HCT116 (cell line): ENCODE data around the gene DAP. TPM values are rescaled to one million over a fixed set of nuclear protein-coding genes. Genes with fewer than 3 reads are reported as not detected.
A peak's percentile ranks its signal among the peaks of the same experiment; 100 is the strongest.

Source experiments
- ATAC-seq: fragments of 200-7000 bp; cut with Tn5 transposase; 2 replicates; pipeline ENCODE4 v1.9.1; 2020; ENCODE audit warnings: mild to moderate bottlenecking, moderate library complexity
- BruUV-seq: library from RNA; stranded (reverse); fragments of 400-500 nt; replicated peaks from 2 replicates; lab custom pipeline; 2021; lab: Mats Ljungman, UMichigan
- CTCF ChIA-PET: fragments of 300-600 bp; sonication (Branson Sonifier 250); formaldehyde crosslinking; loops from one replicate; lab custom pipeline; 2021; ENCODE audit warnings: antibody characterized with exemption; lab: Charles Lee
- POLR2A ChIA-PET: fragments of 300-600, 350-600 bp; sonication (Branson Sonifier 250); formaldehyde crosslinking; loops from one replicate; lab custom pipeline; 2021; ENCODE audit warnings: antibody characterized with exemption; lab: Charles Lee
- RAD21 ChIA-PET, 2 experiments: fragments of 300-600 bp; sonication (Branson Sonifier 250); formaldehyde crosslinking; loops; one replicate each; lab custom pipeline; 2023; ENCODE audit warnings: low total read pairs in 2 of 2; ENCODE audit not compliant: uncharacterized antibody in 2 of 2, unreplicated experiment in 2 of 2, low non-redundant PET in 1 of 2; lab: Charles Lee
- DNase-seq: peaks from one replicate; pipeline ENCODE4 v3.0.0-alpha.2; 2010; ENCODE audit warnings: low read depth, low spot score
- H2AFZ ChIP-seq: fragments of 200-600 bp; shearing (Covaris generic), sonication (generic); 2 replicates; pipeline ENCODE4 v1.6.1; 2017; ENCODE audit warnings: low read depth, mixed run types, mixed read lengths, antibody characterized with exemption, low read length; ENCODE audit not compliant: poor library complexity, severe bottlenecking
- H3K27ac ChIP-seq: 2 replicates; pipeline ENCODE4 v1.5.1; 2012; ENCODE audit warnings: low read depth, low read length
- H3K27me3 ChIP-seq: fragments of 200-600 bp; sonication (generic); 2 replicates; pipeline ENCODE4 v1.6.1; 2016; ENCODE audit warnings: mixed run types, low read length, mixed read lengths; ENCODE audit not compliant: insufficient read depth
- H3K36me3 ChIP-seq, 2 experiments: fragments of 200-500 bp in 1 of 2; fragments of 200-600 bp in 1 of 2; sonication (Bioruptor generic) in 1 of 2; sonication (generic) in 1 of 2; 2 replicates each; pipeline versions ENCODE4 v1.5.1 to v1.6.1; 2014 to 2016; ENCODE audit warnings: low read length in 2 of 2, inconsistent platforms in 1 of 2, mixed read lengths in 1 of 2, mixed run types in 1 of 2; ENCODE audit not compliant: insufficient read depth in 2 of 2, control insufficient read depth in 1 of 2
- H3K4me1 ChIP-seq, 2 experiments: fragments of 200-600 bp in 1 of 2; sonication (generic) in 1 of 2; 2 replicates each; pipeline versions ENCODE4 v1.5.1 to v1.6.1; 2012 to 2017; ENCODE audit warnings: low read length in 2 of 2, inconsistent platforms in 1 of 2, mild to moderate bottlenecking in 1 of 2, mixed read lengths in 1 of 2, mixed run types in 1 of 2, moderate library complexity in 1 of 2; ENCODE audit not compliant: insufficient read depth in 2 of 2, control insufficient read depth in 1 of 2
- H3K4me2 ChIP-seq: fragments of 200-600 bp; sonication (generic); 2 replicates; pipeline ENCODE4 v1.6.1; 2017; ENCODE audit warnings: mixed run types, low read length, mixed read lengths
- H3K4me3 ChIP-seq, 2 experiments: fragments of 200-600 bp in 1 of 2; sonication (generic) in 1 of 2; replicated peaks in 1 of 2; 2 replicates each; pipeline ENCODE4 v1.5.1; 2011 to 2016; ENCODE audit warnings: low read length in 2 of 2, control low read depth in 1 of 2, low read depth in 1 of 2, mild to moderate bottlenecking in 1 of 2, mixed read lengths in 1 of 2, mixed run types in 1 of 2
- H3K79me2 ChIP-seq: fragments of 200-600 bp; sonication (generic); 2 replicates; pipeline ENCODE4 v1.6.1; 2017; ENCODE audit warnings: mild to moderate bottlenecking, mixed run types, low read length, moderate library complexity, mixed read lengths; ENCODE audit not compliant: insufficient read depth
- H3K9ac ChIP-seq: fragments of 200-600 bp; sonication (generic); 2 replicates; pipeline ENCODE4 v1.6.1; 2016; ENCODE audit warnings: low read length, mixed read lengths
- H3K9me2 ChIP-seq: fragments of 200-600 bp; sonication (generic), shearing (Covaris generic); 2 replicates; pipeline ENCODE4 v1.6.1; 2017; ENCODE audit warnings: mixed run types, mild to moderate bottlenecking, moderate library complexity; ENCODE audit not compliant: insufficient read depth
- H3K9me3 ChIP-seq, 2 experiments: fragments of 200-500 bp in 1 of 2; fragments of 200-600 bp in 1 of 2; sonication (Bioruptor generic) in 1 of 2; sonication (generic) in 1 of 2; 2 replicates each; pipeline ENCODE4 v1.6.1; 2014 to 2017; ENCODE audit warnings: low read length in 2 of 2, mixed read lengths in 2 of 2, inconsistent platforms in 1 of 2, low read depth in 1 of 2, mild to moderate bottlenecking in 1 of 2, mixed run types in 1 of 2, moderate library complexity in 1 of 2; ENCODE audit not compliant: control insufficient read depth in 1 of 2, insufficient read depth in 1 of 2
- H4K20me1 ChIP-seq: fragments of 200-600 bp; sonication (generic), shearing (Covaris generic); 2 replicates; pipeline ENCODE4 v1.6.1; 2017; ENCODE audit warnings: mixed run types, mild to moderate bottlenecking, moderate library complexity; ENCODE audit not compliant: insufficient read depth
- CBX3 ChIP-seq: IDR thresholded peaks from 2 replicates; pipeline ENCODE4 v1.6.1; 2012; ENCODE audit warnings: low read depth
- ELF1 ChIP-seq: IDR thresholded peaks from 2 replicates; pipeline ENCODE4 v1.6.1; 2012; ENCODE audit warnings: low read depth, borderline replicate concordance
- EZH2 ChIP-seq: fragments of 200-600 bp; sonication (generic); IDR thresholded peaks from 2 replicates; pipeline ENCODE4 v1.6.1; 2017; ENCODE audit warnings: antibody characterized with exemption, mixed run types
- EZH2phosphoT487 ChIP-seq: fragments of 200-600 bp; IDR thresholded peaks from 2 replicates; pipeline ENCODE4 v1.6.1; 2018; ENCODE audit warnings: antibody characterized with exemption, borderline replicate concordance
- POLR2AphosphoS5 ChIP-seq: IDR thresholded peaks from 2 replicates; pipeline ENCODE4 v1.6.1; 2011; ENCODE audit warnings: mild to moderate bottlenecking, low read depth, low read length, moderate library complexity
- TCF7L2 ChIP-seq: IDR thresholded peaks from 2 replicates; pipeline ENCODE4 v1.7.0; 2011; ENCODE audit warnings: borderline replicate concordance, inconsistent platforms; ENCODE audit not compliant: insufficient read depth, insufficient read length; ENCODE audit errors: extremely low read depth
- intact Hi-C: fragments of 100-400 bp; cut with micrococcal nuclease; formaldehyde crosslinking; loops from 2 replicates; pipeline ENCODE4 v1.10.0; 2022
- total RNA-seq: library from RNA; stranded (reverse); gene quantifications from one replicate; pipeline ENCODE4 v1.2.1, GENCODE V29; 2021; ENCODE audit not compliant: unreplicated experiment
- TF ChIP-seq, protein P1 (sequence below): IDR thresholded peaks from 2 replicates; pipeline ENCODE4 v1.6.1; 2012; ENCODE audit warnings: low read depth
- TF ChIP-seq, protein P2 (sequence below): IDR thresholded peaks from 2 replicates; pipeline ENCODE4 v1.6.1; 2011; ENCODE audit warnings: mild to moderate bottlenecking, low read length, moderate library complexity; ENCODE audit not compliant: insufficient replicate concordance; ENCODE audit errors: extremely low read depth

The DAP gene
- total RNA-seq, 1 experiment from 2014 or later: 59.1 TPM

DNA sequence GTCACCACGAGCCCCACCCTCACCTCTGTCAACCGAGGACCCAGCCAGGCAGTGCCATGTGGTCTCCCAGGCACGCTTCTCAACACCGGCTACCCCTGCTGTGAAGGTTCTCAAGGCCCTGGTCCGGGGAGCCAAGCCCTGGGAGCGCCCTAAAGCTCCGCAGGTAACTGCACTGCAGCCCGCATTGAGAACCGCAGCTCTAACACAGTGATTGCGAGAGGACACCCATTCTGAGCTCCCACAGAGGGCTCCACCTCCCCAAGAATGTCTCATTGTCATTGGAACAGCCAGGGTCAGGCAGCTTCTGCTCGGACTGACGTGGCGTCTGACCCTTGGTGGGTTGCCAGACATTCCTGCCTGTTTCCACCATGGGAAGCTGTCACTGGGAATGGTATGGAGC lies 108.9 kb downstream of the DAP start:
- DNase-seq: no peak

DNA sequence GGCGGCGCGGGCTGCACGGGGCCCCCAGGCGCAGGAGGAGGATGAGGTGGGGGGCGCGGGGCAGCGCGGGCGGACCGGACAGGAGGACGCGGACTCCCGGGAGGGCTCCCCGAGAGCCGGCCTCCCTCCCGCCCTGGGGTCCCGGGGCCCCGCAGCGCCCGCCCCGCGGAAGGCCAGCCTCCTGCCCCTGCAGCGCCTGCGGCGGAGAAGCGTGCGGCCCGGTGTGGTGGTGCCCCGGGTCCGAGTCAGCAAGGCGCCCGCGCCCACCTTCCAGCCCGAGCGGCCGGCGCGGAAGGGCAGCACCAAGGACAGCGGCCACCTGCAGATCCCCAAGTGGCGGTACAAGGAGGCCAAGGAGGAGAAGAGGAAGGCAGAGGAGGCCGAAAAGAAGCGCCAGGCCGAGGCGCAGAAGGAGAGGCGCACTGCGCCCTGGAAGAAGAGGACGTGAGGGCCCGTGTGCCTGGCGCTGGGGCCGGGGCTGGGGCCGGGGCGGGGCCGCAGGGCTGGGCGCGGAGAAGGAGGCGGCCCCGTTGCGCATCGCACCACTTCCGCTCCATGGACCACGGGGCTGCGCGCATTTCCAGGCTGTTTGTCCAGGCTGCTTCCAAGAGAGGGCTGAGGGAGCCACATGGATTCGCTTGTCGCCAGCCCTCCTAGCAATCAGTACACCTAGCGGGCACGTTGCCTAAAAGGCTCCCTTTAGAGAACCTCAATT lies 111.2 kb downstream of the DAP start:
- H3K9me2 ChIP-seq: no peaks in the 10 kb centered on the region
- no peak overlapping the region for H3K9ac ChIP-seq
- no peak overlapping the region for H3K4me2 ChIP-seq
- no peak for TF ChIP-seq POLR2AphosphoS5
- TF ChIP-seq, protein P1, sequence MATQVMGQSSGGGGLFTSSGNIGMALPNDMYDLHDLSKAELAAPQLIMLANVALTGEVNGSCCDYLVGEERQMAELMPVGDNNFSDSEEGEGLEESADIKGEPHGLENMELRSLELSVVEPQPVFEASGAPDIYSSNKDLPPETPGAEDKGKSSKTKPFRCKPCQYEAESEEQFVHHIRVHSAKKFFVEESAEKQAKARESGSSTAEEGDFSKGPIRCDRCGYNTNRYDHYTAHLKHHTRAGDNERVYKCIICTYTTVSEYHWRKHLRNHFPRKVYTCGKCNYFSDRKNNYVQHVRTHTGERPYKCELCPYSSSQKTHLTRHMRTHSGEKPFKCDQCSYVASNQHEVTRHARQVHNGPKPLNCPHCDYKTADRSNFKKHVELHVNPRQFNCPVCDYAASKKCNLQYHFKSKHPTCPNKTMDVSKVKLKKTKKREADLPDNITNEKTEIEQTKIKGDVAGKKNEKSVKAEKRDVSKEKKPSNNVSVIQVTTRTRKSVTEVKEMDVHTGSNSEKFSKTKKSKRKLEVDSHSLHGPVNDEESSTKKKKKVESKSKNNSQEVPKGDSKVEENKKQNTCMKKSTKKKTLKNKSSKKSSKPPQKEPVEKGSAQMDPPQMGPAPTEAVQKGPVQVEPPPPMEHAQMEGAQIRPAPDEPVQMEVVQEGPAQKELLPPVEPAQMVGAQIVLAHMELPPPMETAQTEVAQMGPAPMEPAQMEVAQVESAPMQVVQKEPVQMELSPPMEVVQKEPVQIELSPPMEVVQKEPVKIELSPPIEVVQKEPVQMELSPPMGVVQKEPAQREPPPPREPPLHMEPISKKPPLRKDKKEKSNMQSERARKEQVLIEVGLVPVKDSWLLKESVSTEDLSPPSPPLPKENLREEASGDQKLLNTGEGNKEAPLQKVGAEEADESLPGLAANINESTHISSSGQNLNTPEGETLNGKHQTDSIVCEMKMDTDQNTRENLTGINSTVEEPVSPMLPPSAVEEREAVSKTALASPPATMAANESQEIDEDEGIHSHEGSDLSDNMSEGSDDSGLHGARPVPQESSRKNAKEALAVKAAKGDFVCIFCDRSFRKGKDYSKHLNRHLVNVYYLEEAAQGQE: peak; percentile 40
- DNase-seq (no peak), ATAC-seq (no peak)
- H3K79me2 ChIP-seq: no peaks in the 10 kb centered on the region
- no peaks in the 10 kb centered on the region for H4K20me1 ChIP-seq
- CTCF ChIA-PET: no interaction called here
- H2AFZ ChIP-seq: no peak overlapping the region
- no peaks in the 10 kb centered on the region; a peak in 1 of 4 replicates for H3K36me3 ChIP-seq
- no peak overlapping the region for H3K27ac ChIP-seq
- POLR2A ChIA-PET: no interaction called here
- no TSS peak for BruUV-seq
- H3K4me1 ChIP-seq: peaks cover 0 to 5% of the 10 kb centered on the region in 2 experiments; a peak in 1 of 4 replicates
- H3K4me3 ChIP-seq: no peak overlapping the region
- no peaks in the 10 kb centered on the region for H3K9me3 ChIP-seq
- intact Hi-C loops: no loop called here
- RAD21 ChIA-PET: no interaction called here
- H3K27me3 ChIP-seq: no peaks in the 10 kb centered on the region

More for the DNA sequence above, 108.9 kb downstream of the DAP start:
- H4K20me1 ChIP-seq: no peaks in the 10 kb centered on the region
- no peak overlapping the region for H3K4me3 ChIP-seq
- ChIA-PET RAD21 (no interaction called here), CTCF (no interaction called here), POLR2A (no interaction called here)
- no TSS peak for BruUV-seq
- no peak overlapping the region for H3K9ac ChIP-seq
- no peaks in the 10 kb centered on the region for H3K9me3 ChIP-seq
- H3K27ac ChIP-seq: no peak overlapping the region
- TF ChIP-seq POLR2AphosphoS5 (no peak), EZH2 (no peak), CBX3 (no peak), TCF7L2 (no peak), ELF1 (no peak), EZH2phosphoT487 (no peak)
- TF ChIP-seq, protein P2, sequence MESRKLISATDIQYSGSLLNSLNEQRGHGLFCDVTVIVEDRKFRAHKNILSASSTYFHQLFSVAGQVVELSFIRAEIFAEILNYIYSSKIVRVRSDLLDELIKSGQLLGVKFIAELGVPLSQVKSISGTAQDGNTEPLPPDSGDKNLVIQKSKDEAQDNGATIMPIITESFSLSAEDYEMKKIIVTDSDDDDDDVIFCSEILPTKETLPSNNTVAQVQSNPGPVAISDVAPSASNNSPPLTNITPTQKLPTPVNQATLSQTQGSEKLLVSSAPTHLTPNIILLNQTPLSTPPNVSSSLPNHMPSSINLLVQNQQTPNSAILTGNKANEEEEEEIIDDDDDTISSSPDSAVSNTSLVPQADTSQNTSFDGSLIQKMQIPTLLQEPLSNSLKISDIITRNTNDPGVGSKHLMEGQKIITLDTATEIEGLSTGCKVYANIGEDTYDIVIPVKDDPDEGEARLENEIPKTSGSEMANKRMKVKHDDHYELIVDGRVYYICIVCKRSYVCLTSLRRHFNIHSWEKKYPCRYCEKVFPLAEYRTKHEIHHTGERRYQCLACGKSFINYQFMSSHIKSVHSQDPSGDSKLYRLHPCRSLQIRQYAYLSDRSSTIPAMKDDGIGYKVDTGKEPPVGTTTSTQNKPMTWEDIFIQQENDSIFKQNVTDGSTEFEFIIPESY: no peak
- no peak overlapping the region for H3K4me2 ChIP-seq
- no peaks in the 10 kb centered on the region; a peak in 1 of 4 replicates for H3K36me3 ChIP-seq
- ATAC-seq: no peak
- no peaks in the 10 kb centered on the region for H3K27me3 ChIP-seq
- H3K4me1 ChIP-seq: no peaks in the 10 kb centered on the region
- no peak overlapping the region for H2AFZ ChIP-seq
- no peaks in the 10 kb centered on the region for H3K9me2 ChIP-seq
- intact Hi-C loops: no loop called here
- no peaks in the 10 kb centered on the region for H3K79me2 ChIP-seq
